ENCODE data around the gene LLGL2. TPM values are rescaled to one million over a fixed set of nuclear protein-coding genes. Genes with fewer than 3 reads are reported as not detected.

LLGL2 gene
- total RNA-seq, 5 donors from 2014 or later (not counting 1 experiment from before 2014, with no cell fraction given): 31.2 to 75.7 (median 53.4) TPM

- Histone ChIP-seq H3K27ac (ENCODE audit: low read length) (no peak overlapping the region), H3K27me3 (replicated peaks in 1 of 2; ENCODE audit: control insufficient read depth in 2 of 2, extremely low read depth in 1 of 2, insufficient read depth in 2 of 2, low read length in 1 of 2) (peaks cover 0 to 21% of the 10 kb centered on the region in 2 experiments), H3K4me3 (ENCODE audit: control insufficient read depth in 1 of 2, extremely low read depth in 1 of 2, low read length in 1 of 2) (peak overlapping the region; percentile 53 to 55), H3K9me3 (no peaks in the 10 kb centered on the region), H3K4me1 (ENCODE audit: control insufficient read depth in 1 of 2, extremely low read depth in 1 of 2, insufficient read depth in 2 of 2, low read length in 2 of 2) (peaks cover 21 to 47% of the 10 kb centered on the region in 2 experiments), H3K36me3 (ENCODE audit: control insufficient read depth in 2 of 2, extremely low read depth in 1 of 2, insufficient read depth in 1 of 2, low read length in 1 of 2) (peaks cover 7 to 13% of the 10 kb centered on the region in 2 donors)
- H3K9me3 Mint-ChIP-seq: no peaks in the 10 kb centered on the region
- peak overlapping the region; percentile 17 to 71 (median 47) for H3K4me3 Mint-ChIP-seq
- DNase-seq: no peak
- peaks cover 21 to 28% (median 24%) of the 10 kb centered on the region in 3 donors for H3K4me1 Mint-ChIP-seq
- H3K27me3 Mint-ChIP-seq: no peaks in the 10 kb centered on the region
- no peak overlapping the region for H3K27ac Mint-ChIP-seq
- ChIA-PET POLR2A (no interaction called here), CTCF (no interaction called here)
- no peak for ATAC-seq (replicated peaks in 1 of 4)
- WGBS (ENCODE audit: insufficient coverage): 5% methylated on average over 29 of the region's 50 CpGs
- H3K36me3 Mint-ChIP-seq: peaks cover 7% of the 10 kb centered on the region
These were observed 10.5 kb upstream of the LLGL2 start for GRCh38 chr17:75514919-75515495.

GRCh38 chr17:75515496-75516254 lies 9.8 kb upstream of the LLGL2 start, which contains the start of gene CASKIN2:
TSS of gene CASKIN2 (minus strand) at chr17:75515537. CDS start at chr17:75513804, 1,733 bp downstream.
- H3K27me3 Mint-ChIP-seq: no peaks in the 10 kb centered on the region
- H3K4me3 ChIP-seq (ENCODE audit: control insufficient read depth in 1 of 2, extremely low read depth in 1 of 2, low read length in 1 of 2): peak within 1 kb of the TSS; percentile 53 to 55
- H3K27me3 ChIP-seq (replicated peaks in 1 of 2; ENCODE audit: control insufficient read depth in 2 of 2, extremely low read depth in 1 of 2, insufficient read depth in 2 of 2, low read length in 1 of 2): peaks cover 0 to 21% of the 10 kb centered on the region in 2 experiments
- no peaks in the 10 kb centered on the region for H3K9me3 ChIP-seq
- ATAC-seq (replicated peaks in 1 of 4) (peak; percentile 51 to 68 (median 60)), DNase-seq (peak; percentile 36 to 87 (median 66))
- ChIA-PET CTCF (interaction anchor here in 1 of 2 donors (0.8 to 1.5 kb wide), 3 partner anchors 10 to 110 kb away, joined by 4 to 17 read pairs (median 6); partner anchors contain the start of genes GRB2 and LLGL2), POLR2A (interaction anchor here in 1 of 2 donors (1.0 kb wide), 1 partner anchor 20 kb away, joined by 5 read pairs; no protein-coding TSS in a partner anchor)
- peak within 1 kb of the TSS; percentile 71 to 77 (median 75) for H3K4me3 Mint-ChIP-seq
- whole genome bisulfite sequencing (ENCODE audit: insufficient coverage): under 1% methylated on average over 63 of the region's 78 CpGs
- H3K36me3 ChIP-seq (ENCODE audit: control insufficient read depth in 2 of 2, extremely low read depth in 1 of 2, insufficient read depth in 1 of 2, low read length in 1 of 2): peaks cover 7 to 20% of the 10 kb centered on the region in 2 donors
- peaks cover 21 to 28% (median 24%) of the 10 kb centered on the region in 3 donors for H3K4me1 Mint-ChIP-seq
- H3K36me3 Mint-ChIP-seq: peaks cover 7% of the 10 kb centered on the region
- no peaks in the 10 kb centered on the region for H3K9me3 Mint-ChIP-seq
- H3K27ac ChIP-seq (ENCODE audit: low read length): no peak within 1 kb of the TSS
- H3K4me1 ChIP-seq (ENCODE audit: control insufficient read depth in 1 of 2, extremely low read depth in 1 of 2, insufficient read depth in 2 of 2, low read length in 2 of 2): peaks cover 21 to 47% of the 10 kb centered on the region in 2 experiments
- peak within 1 kb of the TSS in 1 of 2 donors; percentile 15 for H3K27ac Mint-ChIP-seq

- Histone ChIP-seq H3K4me1 (ENCODE audit: control insufficient read depth in 1 of 2, extremely low read depth in 1 of 2, insufficient read depth in 2 of 2, low read length in 2 of 2) (peaks cover 21 to 47% of the 10 kb centered on the region in 2 experiments), H3K27me3 (replicated peaks in 1 of 2; ENCODE audit: control insufficient read depth in 2 of 2, extremely low read depth in 1 of 2, insufficient read depth in 2 of 2, low read length in 1 of 2) (peaks cover 0 to 21% of the 10 kb centered on the region in 2 experiments), H3K4me3 (ENCODE audit: control insufficient read depth in 1 of 2, extremely low read depth in 1 of 2, low read length in 1 of 2) (peak within 1 kb of the TSS; percentile 66 to 83), H3K36me3 (ENCODE audit: control insufficient read depth in 2 of 2, extremely low read depth in 1 of 2, insufficient read depth in 1 of 2, low read length in 1 of 2) (peaks cover 10 to 25% of the 10 kb centered on the region in 2 donors), H3K9me3 (no peaks in the 10 kb centered on the region), H3K27ac (ENCODE audit: low read length) (peak within 1 kb of the TSS; percentile 59)
- H3K9me3 Mint-ChIP-seq: no peaks in the 10 kb centered on the region
- ChIA-PET CTCF (interaction anchor here (0.5 to 1.5 kb wide), 10 partner anchors 9 to 685 kb away, joined by 3 to 17 read pairs (median 4); partner anchors contain the start of genes GRB2 (in 1 of the 2), LLGL2 (in 1 of the 2), SMIM5 (in 1 of the 2) and TMEM94 (in 1 of the 2)), POLR2A (interaction anchor here in 1 of 2 donors (1.0 kb wide), 1 partner anchor 19 kb away, joined by 5 read pairs; no protein-coding TSS in a partner anchor)
- peaks cover 8% of the 10 kb centered on the region for H3K36me3 Mint-ChIP-seq
- under 1% methylated on average over 45 of the region's 45 CpGs for WGBS (ENCODE audit: insufficient coverage)
- H3K27me3 Mint-ChIP-seq: no peaks in the 10 kb centered on the region
- peak within 1 kb of the TSS; percentile 96 for H3K27ac Mint-ChIP-seq
- H3K4me1 Mint-ChIP-seq: peaks cover 21 to 28% (median 24%) of the 10 kb centered on the region in 3 donors
- ATAC-seq (replicated peaks in 1 of 4) (peak; percentile 84 to 86 (median 85)), DNase-seq (peak; percentile 90 to 98 (median 95))
- H3K4me3 Mint-ChIP-seq: peak within 1 kb of the TSS; percentile 71 to 77 (median 75)
These were observed 9.3 kb upstream of the LLGL2 start, which contains the start of gene TSEN54 for GRCh38 chr17:75516255-75516618. TSS of gene TSEN54 (plus strand) at chr17:75516528. CDS start at chr17:75516561, 33 bp downstream.

GRCh38 chr17:75516619-75517296 lies 8.7 kb upstream of the LLGL2 start:
- H3K36me3 Mint-ChIP-seq: peaks cover 12% of the 10 kb centered on the region
- H3K4me1 Mint-ChIP-seq: peaks cover 21 to 28% (median 24%) of the 10 kb centered on the region in 3 donors
- peak; percentile 4 to 26 (median 20) for ATAC-seq (replicated peaks in 1 of 4)
- peaks cover 12 to 30% of the 10 kb centered on the region in 2 donors for H3K36me3 ChIP-seq (ENCODE audit: control insufficient read depth in 2 of 2, extremely low read depth in 1 of 2, insufficient read depth in 1 of 2, low read length in 1 of 2)
- peak overlapping the region; percentile 66 to 83 for H3K4me3 ChIP-seq (ENCODE audit: control insufficient read depth in 1 of 2, extremely low read depth in 1 of 2, low read length in 1 of 2)
- peak overlapping the region; percentile 71 to 77 (median 75) for H3K4me3 Mint-ChIP-seq
- ChIA-PET CTCF (interaction anchor here (0.5 to 1.5 kb wide), 10 partner anchors 9 to 685 kb away, joined by 3 to 17 read pairs (median 4); partner anchors contain the start of genes GRB2 (in 1 of the 2), LLGL2 (in 1 of the 2), SMIM5 (in 1 of the 2) and TMEM94 (in 1 of the 2)), POLR2A (interaction anchor here in 1 of 2 donors (1.0 kb wide), 1 partner anchor 19 kb away, joined by 5 read pairs; no protein-coding TSS in a partner anchor)
- under 1% methylated on average over 49 of the region's 65 CpGs for WGBS (ENCODE audit: insufficient coverage)
- peak overlapping the region; percentile 59 for H3K27ac ChIP-seq (ENCODE audit: low read length)
- no peaks in the 10 kb centered on the region for H3K9me3 ChIP-seq
- peaks cover 21 to 47% of the 10 kb centered on the region in 2 experiments for H3K4me1 ChIP-seq (ENCODE audit: control insufficient read depth in 1 of 2, extremely low read depth in 1 of 2, insufficient read depth in 2 of 2, low read length in 2 of 2)
- no peaks in the 10 kb centered on the region for H3K9me3 Mint-ChIP-seq
- peak overlapping the region; percentile 96 for H3K27ac Mint-ChIP-seq
- peak in 8 of 35 experiments; percentile 25 to 48 (median 38) for DNase-seq
- H3K27me3 ChIP-seq (replicated peaks in 1 of 2; ENCODE audit: control insufficient read depth in 2 of 2, extremely low read depth in 1 of 2, insufficient read depth in 2 of 2, low read length in 1 of 2): peaks cover 0 to 21% of the 10 kb centered on the region in 2 experiments
- H3K27me3 Mint-ChIP-seq: no peaks in the 10 kb centered on the region

GRCh38 chr17:75517297-75517865 lies 8.1 kb upstream of the LLGL2 start:
- WGBS (ENCODE audit: insufficient coverage): 13% methylated on average over 9 of the region's 10 CpGs
- H3K27me3 Mint-ChIP-seq: no peaks in the 10 kb centered on the region
- DNase-seq: peak in 6 of 35 experiments; percentile 18 to 44 (median 24)

More at GRCh38 chr17:75517297-75517865, 8.1 kb upstream of the LLGL2 start:
- no peak for ATAC-seq (replicated peaks in 1 of 4)
- Mint-ChIP-seq H3K9me3 (no peaks in the 10 kb centered on the region), H3K4me1 (peaks cover 21 to 28% (median 24%) of the 10 kb centered on the region in 3 donors), H3K4me3 (peak overlapping the region; percentile 71 to 77 (median 75)), H3K27ac (peak overlapping the region; percentile 96), H3K36me3 (peaks cover 14% of the 10 kb centered on the region)
- Histone ChIP-seq H3K9me3 (no peaks in the 10 kb centered on the region), H3K4me1 (ENCODE audit: control insufficient read depth in 1 of 2, extremely low read depth in 1 of 2, insufficient read depth in 2 of 2, low read length in 2 of 2) (peaks cover 21 to 47% of the 10 kb centered on the region in 2 experiments), H3K36me3 (ENCODE audit: control insufficient read depth in 2 of 2, extremely low read depth in 1 of 2, insufficient read depth in 1 of 2, low read length in 1 of 2) (peaks cover 12 to 37% of the 10 kb centered on the region in 2 donors), H3K4me3 (ENCODE audit: control insufficient read depth in 1 of 2, extremely low read depth in 1 of 2, low read length in 1 of 2) (peak overlapping the region; percentile 66 to 83), H3K27ac (ENCODE audit: low read length) (peak overlapping the region; percentile 59), H3K27me3 (replicated peaks in 1 of 2; ENCODE audit: control insufficient read depth in 2 of 2, extremely low read depth in 1 of 2, insufficient read depth in 2 of 2, low read length in 1 of 2) (peaks cover 0 to 21% of the 10 kb centered on the region in 2 experiments)
- CTCF ChIA-PET: interaction anchor here in 1 of 2 donors (1.1 to 1.5 kb wide), 2 partner anchors 61 to 112 kb away, joined by 6 to 10 read pairs; partner anchors contain the start of genes GRB2 and TMEM94
- POLR2A ChIA-PET: interaction anchor here in 1 of 2 donors (0.6 kb wide), 1 partner anchor 540 kb away, joined by 3 read pairs; no protein-coding TSS in a partner anchor

Measured in T-cell (primary cell).